H1 (cell line): ENCODE measurements around the gene SH3BP2. TPM values are rescaled to one million over a fixed set of nuclear protein-coding genes. Genes with fewer than 3 reads are reported as not detected.
A peak's percentile ranks its signal among the peaks of the same experiment; 100 is the strongest.

Experiments used
- CTCF ChIA-PET: fragments of 300-600 bp; sonication (Branson Sonifier 250); formaldehyde crosslinking; loops from one replicate; lab custom pipeline; 2021; ENCODE audit not compliant: partially characterized antibody; lab: Charles Lee
- POLR2A ChIA-PET: fragments of 300-600 bp; sonication (Branson Sonifier 250); formaldehyde crosslinking; loops from one replicate; lab custom pipeline; 2021; ENCODE audit warnings: inconsistent platforms; ENCODE audit not compliant: partially characterized antibody; lab: Charles Lee
- DNase-seq, 2 experiments: peaks; one replicate each; pipeline versions ENCODE4 v3.0.0 to v3.0.0-alpha.2; 2010 to 2022; ENCODE audit warnings: low spot score in 2 of 2, low read depth in 1 of 2, mixed read lengths in 1 of 2
- FAIRE-seq: peaks from 2 replicates; lab custom pipeline; 2011; peaks lifted over from hg19 to GRCh38; lab: Jason Lieb, UNC
- H2AFZ ChIP-seq: 2 replicates; pipeline ENCODE4 v1.8.1; 2012; ENCODE audit warnings: low read length, inconsistent platforms
- H2AK5ac ChIP-seq: 2 replicates; pipeline ENCODE4 v1.6.1; 2013; ENCODE audit warnings: low read depth, low read length
- H2BK120ac ChIP-seq: replicated peaks from 2 replicates; pipeline ENCODE3; 2013; ENCODE audit warnings: low read depth, low read length, inconsistent platforms
- H2BK12ac ChIP-seq: 2 replicates; pipeline ENCODE4 v1.6.1; 2013; ENCODE audit warnings: low read depth, low read length
- H2BK15ac ChIP-seq: 2 replicates; pipeline ENCODE4 v1.6.1; 2013; ENCODE audit warnings: low read length
- H2BK20ac ChIP-seq: 2 replicates; pipeline ENCODE4 v1.6.1; 2013; ENCODE audit warnings: low read length
- H2BK5ac ChIP-seq: 2 replicates; pipeline ENCODE4 v1.6.1; 2013; ENCODE audit warnings: low read depth, low read length
- H3K14ac ChIP-seq: 2 replicates; pipeline ENCODE4 v1.6.1; 2013; ENCODE audit warnings: inconsistent platforms; ENCODE audit not compliant: insufficient read length
- H3K18ac ChIP-seq: 2 replicates; pipeline ENCODE4 v1.6.1; 2013; ENCODE audit warnings: low read length; ENCODE audit errors: extremely low read depth
- H3K23ac ChIP-seq: 2 replicates; pipeline ENCODE4 v1.6.1; 2013; ENCODE audit warnings: inconsistent platforms; ENCODE audit not compliant: insufficient read length
- H3K23me2 ChIP-seq: 2 replicates; pipeline ENCODE4 v1.6.1; 2013; ENCODE audit warnings: low read depth, low read length
- H3K27ac ChIP-seq: 2 replicates; pipeline ENCODE4 v1.6.1; 2011; ENCODE audit warnings: low read depth, low read length, inconsistent platforms
- H3K27me3 ChIP-seq, 4 experiments: replicated peaks in 1 of 4; 1 replicate in 1 of 4; 2 replicates in 3 of 4; pipeline versions ENCODE4 v1.6.1 to v1.8.1; 2011 to 2013; ENCODE audit warnings: low read length in 3 of 4, mild to moderate bottlenecking in 3 of 4, inconsistent platforms in 2 of 4, mixed read lengths in 2 of 4, moderate library complexity in 1 of 4; ENCODE audit not compliant: control insufficient read depth in 3 of 4, insufficient read depth in 3 of 4; ENCODE audit errors: extremely low read depth in 1 of 4
- H3K36me3 ChIP-seq, 4 experiments: 2 replicates each; pipeline versions ENCODE4 v1.6.1 to v1.8.1; 2011 to 2013; ENCODE audit warnings: mild to moderate bottlenecking in 4 of 4, low read length in 3 of 4, moderate library complexity in 2 of 4, control low read depth in 1 of 4, inconsistent platforms in 1 of 4; ENCODE audit not compliant: insufficient read depth in 4 of 4, control insufficient read depth in 2 of 4
- H3K4ac ChIP-seq: replicated peaks from 2 replicates; pipeline ENCODE3; 2013; ENCODE audit warnings: low read length, low read depth, mixed read lengths, inconsistent platforms; ENCODE audit not compliant: insufficient read length
- H3K4me1 ChIP-seq, 4 experiments: replicated peaks in 1 of 4; 1 replicate in 1 of 4; 2 replicates in 3 of 4; pipeline versions ENCODE4 v1.6.1 to v1.8.1; 2011 to 2013; ENCODE audit warnings: low read length in 3 of 4, inconsistent platforms in 2 of 4, mixed read lengths in 1 of 4; ENCODE audit not compliant: insufficient read depth in 4 of 4, control insufficient read depth in 3 of 4
- H3K4me2 ChIP-seq, 2 experiments: 2 replicates each; pipeline versions ENCODE4 v1.6.1 to v1.8.1; 2011 to 2013; ENCODE audit warnings: low read depth in 2 of 2, low read length in 2 of 2, control low read depth in 1 of 2, inconsistent platforms in 1 of 2, mild to moderate bottlenecking in 1 of 2; ENCODE audit not compliant: insufficient read depth in 1 of 2
- H3K4me3 ChIP-seq, 4 experiments: fragments of 200-600, 300-600 bp in 1 of 4; sonication (generic), shearing (Covaris generic), sonication (Bioruptor Twin) in 1 of 4; 2 replicates each; pipeline versions ENCODE4 v1.5.1 to v1.8.1; 2011 to 2016; ENCODE audit warnings: low read length in 4 of 4, low read depth in 3 of 4, control low read depth in 2 of 4, inconsistent platforms in 2 of 4, mild to moderate bottlenecking in 2 of 4, mixed read lengths in 1 of 4, moderate library complexity in 1 of 4; ENCODE audit not compliant: insufficient read depth in 2 of 4; ENCODE audit errors: extremely low read depth in 1 of 4
- H3K56ac ChIP-seq: replicated peaks from 2 replicates; pipeline ENCODE3; 2013; ENCODE audit warnings: low read depth, mild to moderate bottlenecking, mixed read lengths, low read length, inconsistent platforms; ENCODE audit not compliant: insufficient read length
- H3K79me1 ChIP-seq: 2 replicates; pipeline ENCODE4 v1.6.1; 2013; ENCODE audit warnings: low read depth, low read length, control low read depth
- H3K79me2 ChIP-seq, 2 experiments: 2 replicates each; pipeline versions ENCODE4 v1.6.1 to v1.8.1; 2012 to 2013; ENCODE audit warnings: low read length in 2 of 2, mild to moderate bottlenecking in 2 of 2, inconsistent platforms in 1 of 2; ENCODE audit not compliant: insufficient read depth in 2 of 2, control insufficient read depth in 1 of 2
- H3K9ac ChIP-seq, 4 experiments: replicated peaks in 1 of 4; 1 replicate in 1 of 4; 2 replicates in 3 of 4; pipeline versions ENCODE4 v1.6.1 to v1.8.1; 2011 to 2013; ENCODE audit warnings: low read depth in 3 of 4, low read length in 3 of 4, control low read depth in 2 of 4, mild to moderate bottlenecking in 2 of 4, moderate library complexity in 2 of 4, inconsistent platforms in 1 of 4; ENCODE audit errors: extremely low read depth in 1 of 4
- H3K9me3 ChIP-seq, 2 experiments: 2 replicates each; pipeline versions ENCODE4 v1.6.1 to v1.8.1; 2012 to 2013; ENCODE audit warnings: mild to moderate bottlenecking in 2 of 2, moderate library complexity in 2 of 2, control low read depth in 1 of 2, inconsistent platforms in 1 of 2, low read depth in 1 of 2, low read length in 1 of 2, mixed read lengths in 1 of 2; ENCODE audit not compliant: insufficient read depth in 2 of 2
- H4K20me1 ChIP-seq, 2 experiments: replicated peaks in 1 of 2; 2 replicates each; pipeline versions ENCODE3 to v1.8.1; 2011 to 2013; ENCODE audit warnings: inconsistent platforms in 2 of 2, low read length in 2 of 2, mild to moderate bottlenecking in 1 of 2; ENCODE audit not compliant: insufficient read depth in 2 of 2, control insufficient read depth in 1 of 2
- H4K5ac ChIP-seq: 2 replicates; pipeline ENCODE4 v1.6.1; 2013; ENCODE audit warnings: low read length, low read depth, mixed read lengths, inconsistent platforms; ENCODE audit not compliant: insufficient read length
- H4K8ac ChIP-seq: 2 replicates; pipeline ENCODE4 v1.8.0; 2013; ENCODE audit warnings: mild to moderate bottlenecking, moderate library complexity, low read length, inconsistent platforms; ENCODE audit not compliant: insufficient read depth; ENCODE audit errors: extremely low read depth
- H4K91ac ChIP-seq: replicated peaks from 2 replicates; pipeline ENCODE3; 2013; ENCODE audit warnings: low read length, mixed read lengths, inconsistent platforms; ENCODE audit not compliant: insufficient read length
- BACH1 ChIP-seq: IDR thresholded peaks from 2 replicates; pipeline ENCODE4 v1.6.1; 2012; ENCODE audit warnings: low read length, improper control_type of control experiment
- BCL11A ChIP-seq, 2 experiments: IDR thresholded peaks; one replicate each; pipeline ENCODE4 v1.6.1; 2011; ENCODE audit warnings: low read depth in 2 of 2, low read length in 2 of 2, mild to moderate bottlenecking in 2 of 2
- PHF8 ChIP-seq: fragments of 200-600 bp; sonication (generic); conservative IDR thresholded peaks from 2 replicates; pipeline ENCODE4 v1.7.1; 2012; ENCODE audit warnings: low read depth, mild to moderate bottlenecking, inconsistent platforms, low read length, moderate library complexity
- POLR2A ChIP-seq, 2 experiments: IDR thresholded peaks; 1 replicate in 1 of 2; 2 replicates in 1 of 2; pipeline ENCODE4 v1.6.1; 2011; ENCODE audit warnings: low read depth in 2 of 2, low read length in 2 of 2, mild to moderate bottlenecking in 2 of 2; ENCODE audit errors: control extremely low read depth in 1 of 2
- RAD21 ChIP-seq, 2 experiments: IDR thresholded peaks in 1 of 2; conservative IDR thresholded peaks in 1 of 2; 2 replicates each; pipeline ENCODE4 v1.6.1; 2011; ENCODE audit warnings: low read depth in 2 of 2, low read length in 2 of 2, improper control_type of control experiment in 1 of 2, inconsistent platforms in 1 of 2, mild to moderate bottlenecking in 1 of 2, moderate library complexity in 1 of 2
- SUZ12 ChIP-seq: fragments of 200-600 bp; sonication (generic); IDR thresholded peaks from 2 replicates; pipeline ENCODE4 v1.6.1; 2012; ENCODE audit warnings: mild to moderate bottlenecking, inconsistent platforms, low read length, moderate library complexity, mixed read lengths
- TAF1 ChIP-seq: IDR thresholded peaks from 2 replicates; pipeline ENCODE4 v1.6.1; 2011; ENCODE audit warnings: mild to moderate bottlenecking, low read depth, low read length
- TAF7 ChIP-seq: optimal IDR thresholded peaks from 2 replicates; pipeline ENCODE3; 2011; ENCODE audit warnings: low read depth, mild to moderate bottlenecking, inconsistent platforms, low read length, moderate library complexity, borderline replicate concordance
- TCF12 ChIP-seq: IDR thresholded peaks from 2 replicates; pipeline ENCODE4 v1.6.1; 2011; ENCODE audit warnings: low read depth, mild to moderate bottlenecking, low read length
- TEAD4 ChIP-seq: IDR thresholded peaks from 2 replicates; pipeline ENCODE4 v1.6.1; 2012; ENCODE audit warnings: low read depth, low read length, inconsistent platforms, mixed read lengths
- WGBS, 2 experiments: shearing (Covaris generic) in 1 of 2; methylation state at CpG; one replicate each; pipeline versions ENCODE4 v1.1.6 to v1.1.7; 2013 to 2015; ENCODE audit warnings: low lambda C conversion rate in 2 of 2, mixed read lengths in 2 of 2, inconsistent platforms in 1 of 2, low coverage in 1 of 2, missing lambda C conversion rate in 1 of 2; ENCODE audit not compliant: insufficient replicate concordance in 2 of 2, insufficient coverage in 1 of 2, insufficient read length in 1 of 2; ENCODE audit errors: extremely low coverage in 1 of 2, missing lambda C conversion rate in 1 of 2; 5-methylcytosine and 5-hydroxymethylcytosine counted together
- polyA plus RNA-seq, 7 experiments: library from polyadenylated mRNA; depleted of rRNA in 3 of 7; stranded (reverse) in 5 of 7; unstranded in 2 of 7; fragments of >200 nt in 5 of 7; fragments of 200-250 nt in 2 of 7; gene quantifications; 1 replicate in 5 of 7; 2 replicates in 1 of 7; 4 replicates in 1 of 7; pipeline versions ENCODE4 v1.2.1 to v1.2.3, GENCODE V29; 2011 to 2013; ENCODE audit warnings: missing spikeins in 2 of 7, mixed read lengths in 2 of 7
- total RNA-seq: library from RNA; stranded (reverse); fragmentation: NEBNext Ultra II Directional; extraction: Animal tissue kit (Norgen Biotek cat#: 25700); gene quantifications from 2 replicates; pipeline ENCODE4 v1.2.1, GENCODE V29; 2021
- TF ChIP-seq, protein P1 (sequence below), 3 experiments: IDR thresholded peaks; 1 replicate in 2 of 3; 2 replicates in 1 of 3; pipeline versions ENCODE4 v1.5.1 to v1.6.1; 2011; ENCODE audit warnings: low read length in 3 of 3, mild to moderate bottlenecking in 3 of 3, inconsistent platforms in 2 of 3, low read depth in 1 of 3, moderate library complexity in 1 of 3; ENCODE audit not compliant: insufficient read depth in 1 of 3; ENCODE audit errors: control extremely low read depth in 1 of 3

SH3BP2 gene
- total and polyA plus RNA-seq, 2 of the 8 experiments (the other 6 are each of a cell fraction or from before 2014, with no cell fraction given): 27.4 to 31.4 TPM

DNA sequence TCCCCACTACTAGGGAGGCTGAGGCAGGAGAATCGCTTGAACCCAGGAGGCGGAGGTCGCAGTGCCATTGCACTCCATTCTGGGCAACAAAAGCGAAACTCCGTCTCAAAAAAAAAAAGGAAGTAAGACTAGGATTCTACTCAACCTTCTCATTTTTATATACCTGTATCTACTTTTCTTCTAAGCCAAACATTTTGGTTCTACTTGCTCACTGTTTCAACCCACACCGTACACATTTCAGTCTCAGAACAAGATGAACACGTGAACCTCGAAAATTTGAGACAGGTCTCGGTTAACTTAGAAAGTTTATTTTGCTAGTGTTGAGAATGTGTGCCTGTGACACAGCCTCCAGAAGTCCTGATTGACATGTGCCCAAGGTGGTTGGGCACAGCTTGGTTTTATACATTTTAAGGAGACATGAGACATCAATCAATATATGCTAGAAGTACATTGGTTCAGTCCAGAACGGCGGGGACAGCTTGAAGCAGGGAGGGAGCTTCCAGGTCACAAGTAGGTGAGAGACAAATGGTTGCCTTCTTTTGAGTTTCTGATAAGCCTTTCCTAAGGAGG is 54.5 kb downstream of the SH3BP2 start:
- Histone ChIP-seq H2BK20ac (no peak overlapping the region), H3K27me3 (no peaks in the 10 kb centered on the region), H3K14ac (no peak overlapping the region), H2BK5ac (no peak overlapping the region), H2AFZ (no peak overlapping the region), H3K4me3 (no peak overlapping the region), H3K36me3 (no peaks in the 10 kb centered on the region)
- CTCF ChIA-PET: interaction anchor here (0.6 to 1.9 kb wide), 3 partner anchors 11 to 107 kb away, joined by 3 to 6 read pairs (median 3); no protein-coding TSS in a partner anchor
- TF ChIP-seq BCL11A (IDR thresholded peaks at IDR 0.05; ENCODE audit: low read depth in 2 of 2, low read length in 2 of 2) (no peak), RAD21 (IDR thresholded peaks at IDR 0.05 in 1 of 2, conservative IDR thresholded peaks at IDR 0.05 in 1 of 2; ENCODE audit: low read depth in 2 of 2, low read length in 2 of 2) (no peak), TEAD4 (no peak), TAF7 (no peak), SUZ12 (no peak), TCF12 (no peak), BACH1 (no peak), POLR2A (IDR thresholded peaks at IDR 0.05; ENCODE audit: control extremely low read depth in 1 of 2, low read depth in 2 of 2, low read length in 2 of 2) (no peak), PHF8 (no peak), TAF1 (no peak)
- TF ChIP-seq, protein P1, sequence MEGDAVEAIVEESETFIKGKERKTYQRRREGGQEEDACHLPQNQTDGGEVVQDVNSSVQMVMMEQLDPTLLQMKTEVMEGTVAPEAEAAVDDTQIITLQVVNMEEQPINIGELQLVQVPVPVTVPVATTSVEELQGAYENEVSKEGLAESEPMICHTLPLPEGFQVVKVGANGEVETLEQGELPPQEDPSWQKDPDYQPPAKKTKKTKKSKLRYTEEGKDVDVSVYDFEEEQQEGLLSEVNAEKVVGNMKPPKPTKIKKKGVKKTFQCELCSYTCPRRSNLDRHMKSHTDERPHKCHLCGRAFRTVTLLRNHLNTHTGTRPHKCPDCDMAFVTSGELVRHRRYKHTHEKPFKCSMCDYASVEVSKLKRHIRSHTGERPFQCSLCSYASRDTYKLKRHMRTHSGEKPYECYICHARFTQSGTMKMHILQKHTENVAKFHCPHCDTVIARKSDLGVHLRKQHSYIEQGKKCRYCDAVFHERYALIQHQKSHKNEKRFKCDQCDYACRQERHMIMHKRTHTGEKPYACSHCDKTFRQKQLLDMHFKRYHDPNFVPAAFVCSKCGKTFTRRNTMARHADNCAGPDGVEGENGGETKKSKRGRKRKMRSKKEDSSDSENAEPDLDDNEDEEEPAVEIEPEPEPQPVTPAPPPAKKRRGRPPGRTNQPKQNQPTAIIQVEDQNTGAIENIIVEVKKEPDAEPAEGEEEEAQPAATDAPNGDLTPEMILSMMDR (IDR thresholded peaks at IDR 0.05; ENCODE audit: control extremely low read depth in 1 of 3, insufficient read depth in 1 of 3, low read depth in 1 of 3, low read length in 3 of 3): no peak
- TF ChIP-seq, all 59 proteins: peak for 0
- no peak overlapping the region for H2AK5ac ChIP-seq
- H2BK12ac ChIP-seq: no peak overlapping the region
- no peak overlapping the region for H3K4me2 ChIP-seq
- POLR2A ChIA-PET: interaction anchor here (0.7 kb wide), 1 partner anchor 83 kb away, joined by 3 read pairs; no protein-coding TSS in a partner anchor
- no peak overlapping the region for H4K91ac ChIP-seq
- no peaks in the 10 kb centered on the region for H3K9me3 ChIP-seq
- no peak overlapping the region for H3K4ac ChIP-seq
- H3K79me2 ChIP-seq: peaks cover 14 to 71% of the 10 kb centered on the region in 2 experiments
- H4K8ac ChIP-seq: no peak overlapping the region
- no peak overlapping the region for H2BK120ac ChIP-seq
- H3K23me2 ChIP-seq: peaks cover 8% of the 10 kb centered on the region
- peaks cover 7% of the 10 kb centered on the region; the same call in 1 of the 2 replicates for H3K79me1 ChIP-seq
- H3K27ac ChIP-seq: no peak overlapping the region
- no peak overlapping the region for H2BK15ac ChIP-seq
- no peak overlapping the region for H4K5ac ChIP-seq
- DNase-seq (peak in 1 of 2 experiments; percentile 27), FAIRE-seq (no peak)
- H3K56ac ChIP-seq: no peak overlapping the region
- no peak overlapping the region for H3K9ac ChIP-seq
- no peak overlapping the region for H3K23ac ChIP-seq
- H3K18ac ChIP-seq: no peak overlapping the region
- peaks cover 0 to 5% (median under 1%) of the 10 kb centered on the region in 4 experiments; a peak in 4 of 7 replicates for H3K4me1 ChIP-seq
- H4K20me1 ChIP-seq: peaks cover 3 to 7% of the 10 kb centered on the region in 2 experiments
- 97% methylated on average over 11 of the region's 11 CpGs; no CpG with 5 or more reads in 1 of the 2 experiments for WGBS, 2 experiments
